Upper lobe of left lung (tissue), 6 donors: ENCODE measurements around the gene SBNO1. TPM values are rescaled to one million over a fixed set of nuclear protein-coding genes. Genes with fewer than 3 reads are reported as not detected.
"Not testable (repeated sequence)": the region's sequence is repeated elsewhere in the genome, so short reads cannot be mapped to it uniquely, and the experiment has no call there.

Experiments used
- ATAC-seq, 2 donors: fragments of 200-7000 bp; cut with Tn5 transposase; one replicate each; pipeline ENCODE4 v1.9.1; 2022; ENCODE audit warnings: mild to moderate bottlenecking in 2 of 2, moderate library complexity in 2 of 2; ENCODE audit not compliant: low FRiP score in 2 of 2
- DNase-seq, 2 donors: peaks; one replicate each; pipeline ENCODE4 v3.0.0-alpha.2; 2019 to 2020
- H3K27ac ChIP-seq, 4 donors: fragments of 200-600 bp; sonication (generic); one replicate each; pipeline ENCODE4 v1.5.1; 2016 to 2019
- H3K27me3 ChIP-seq, 4 donors: fragments of 200-600 bp; sonication (generic); one replicate each; pipeline ENCODE4 v1.5.1; 2017 to 2019
- H3K36me3 ChIP-seq, 4 donors: fragments of 200-600 bp; sonication (generic); one replicate each; pipeline ENCODE4 v1.5.1; 2016 to 2019
- H3K4me1 ChIP-seq, 4 donors: fragments of 200-600 bp; sonication (generic); one replicate each; pipeline ENCODE4 v1.5.1; 2018 to 2019
- H3K4me3 ChIP-seq, 4 donors: fragments of 200-600 bp; sonication (generic); one replicate each; pipeline ENCODE4 v1.5.1; 2017 to 2019; ENCODE audit warnings: mild to moderate bottlenecking in 2 of 4, moderate library complexity in 1 of 4
- H3K9me3 ChIP-seq, 4 donors: fragments of 200-600 bp; sonication (generic); one replicate each; pipeline ENCODE4 v1.5.1; 2018 to 2019
- CTCF ChIP-seq, 6 experiments: fragments of 450-650 bp in 4 of 6; fragments of 200-600 bp in 2 of 6; sonication (generic) in 2 of 6; IDR thresholded peaks; one replicate each; pipeline ENCODE4 v1.5.1; 2016 to 2019; ENCODE audit warnings: antibody characterized with exemption in 6 of 6
- EP300 ChIP-seq, 4 donors: sonication (generic); formaldehyde crosslinking; IDR thresholded peaks; one replicate each; pipeline ENCODE4 v1.5.1; 2017; ENCODE audit warnings: antibody characterized with exemption in 4 of 4, control low read depth in 2 of 4
- POLR2A ChIP-seq, 4 donors: fragments of 450-650 bp; IDR thresholded peaks; one replicate each; pipeline ENCODE4 v1.5.1; 2016 to 2017; ENCODE audit warnings: antibody characterized with exemption in 4 of 4, mild to moderate bottlenecking in 2 of 4
- POLR2AphosphoS5 ChIP-seq, 2 donors: sonication (generic); formaldehyde crosslinking; IDR thresholded peaks; one replicate each; pipeline ENCODE4 v1.5.1; 2017; ENCODE audit warnings: antibody characterized with exemption in 2 of 2
- whole genome bisulfite sequencing, 2 donors: methylation state at CpG; one replicate each; pipeline ENCODE4 v1.1.5; 2017 to 2018; 5-methylcytosine and 5-hydroxymethylcytosine counted together
- total RNA-seq, 6 donors: library from RNA; depleted of rRNA in 4 of 6; stranded (reverse); fragments of >200 nt in 4 of 6; gene quantifications; one replicate each; pipeline versions ENCODE4 v1.1.0 to v1.2.1, GENCODE V29; 2016 to 2021
- donor health status: DM: no; HTN: no; CAD: no; lungs with moderate emphysema.
- donor health status: DM: no; HTN: yes; CAD: no; lungs with severe emphysema.

Gene SBNO1
- total RNA-seq, 6 donors from 2014 or later: 7.5 to 25.2 (median 20.3) TPM

- no peak overlapping the region for H3K4me3 ChIP-seq
- TF ChIP-seq POLR2AphosphoS5 (IDR thresholded peaks at IDR 0.05) (no peak), EP300 (IDR thresholded peaks at IDR 0.05) (no peak), POLR2A (IDR thresholded peaks at IDR 0.05) (no peak), CTCF (IDR thresholded peaks at IDR 0.05) (no peak)
These were observed 18.0 kb upstream of the SBNO1 start for GRCh38 chr12:123382684-123383083.

DNA sequence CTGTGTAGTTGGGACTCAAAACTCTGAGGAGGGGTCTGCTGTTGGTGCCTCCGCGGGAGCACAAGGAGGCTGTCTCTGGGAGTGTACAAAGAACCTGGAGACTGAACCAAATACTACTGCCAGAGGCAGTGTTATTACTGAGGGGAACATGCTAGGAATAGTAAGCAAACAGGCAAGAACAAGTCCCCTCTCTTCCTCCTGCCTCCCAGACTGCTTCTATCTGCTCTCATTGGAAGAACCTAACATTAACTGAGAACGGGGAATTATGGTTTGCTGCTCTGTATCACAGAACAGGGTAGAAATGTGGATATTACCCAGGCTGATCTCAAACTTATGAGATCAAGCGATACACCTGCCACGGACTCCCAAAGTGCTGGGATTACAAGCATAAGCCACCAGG, 14.7 kb upstream of the SBNO1 start:
- ATAC-seq: no peak
- H3K4me1 ChIP-seq: peaks cover 0 to 8% (median under 1%) of the 10 kb centered on the region in 4 donors
- no peak overlapping the region for H3K4me3 ChIP-seq
- 81 to 82% methylated on average over 5 of the region's 5 CpGs for WGBS, 2 donors
- no peaks in the 10 kb centered on the region for H3K36me3 ChIP-seq
- TF ChIP-seq POLR2AphosphoS5 (IDR thresholded peaks at IDR 0.05): no peak
- TF ChIP-seq POLR2A (IDR thresholded peaks at IDR 0.05): no peak
- no peak for TF ChIP-seq CTCF (IDR thresholded peaks at IDR 0.05)
- no peak for TF ChIP-seq EP300 (IDR thresholded peaks at IDR 0.05)
- H3K27me3 ChIP-seq: no peaks in the 10 kb centered on the region
- DNase-seq: no peak
- H3K27ac ChIP-seq: no peak overlapping the region
- H3K9me3 ChIP-seq: no peaks in the 10 kb centered on the region

More at GRCh38 chr12:123382684-123383083, 18.0 kb upstream of the SBNO1 start:
- Histone ChIP-seq H3K27me3 (no peaks in the 10 kb centered on the region), H3K4me1 (peaks cover 10 to 24% (median 12%) of the 10 kb centered on the region in 4 donors), H3K27ac (peak overlapping the region in 1 of 4 donors; percentile 92), H3K36me3 (no peaks in the 10 kb centered on the region), H3K9me3 (no peaks in the 10 kb centered on the region)
- no peak for DNase-seq
- WGBS, 2 donors: 94 to 96% methylated on average over 14 of the region's 14 CpGs
- ATAC-seq: no peak

- DNase-seq, H3K4me3 ChIP-seq, ATAC-seq, H3K4me1 ChIP-seq, H3K36me3 ChIP-seq, H3K27ac ChIP-seq, H3K27me3 ChIP-seq, H3K9me3 ChIP-seq: not testable (repeated sequence)
- 71 to 78% methylated on average over 5 of the region's 5 CpGs for WGBS, 2 donors
These were observed 7.8 kb upstream of the SBNO1 start for GRCh38 chr12:123372415-123372814.

GRCh38 chr12:123371667-123372368, 7.2 kb upstream of the SBNO1 start:
- not testable (repeated sequence) for H3K27ac ChIP-seq, H3K4me1 ChIP-seq
- 89 to 93% methylated on average over 31 to 47 of the region's 48 CpGs for WGBS, 2 donors

DNA sequence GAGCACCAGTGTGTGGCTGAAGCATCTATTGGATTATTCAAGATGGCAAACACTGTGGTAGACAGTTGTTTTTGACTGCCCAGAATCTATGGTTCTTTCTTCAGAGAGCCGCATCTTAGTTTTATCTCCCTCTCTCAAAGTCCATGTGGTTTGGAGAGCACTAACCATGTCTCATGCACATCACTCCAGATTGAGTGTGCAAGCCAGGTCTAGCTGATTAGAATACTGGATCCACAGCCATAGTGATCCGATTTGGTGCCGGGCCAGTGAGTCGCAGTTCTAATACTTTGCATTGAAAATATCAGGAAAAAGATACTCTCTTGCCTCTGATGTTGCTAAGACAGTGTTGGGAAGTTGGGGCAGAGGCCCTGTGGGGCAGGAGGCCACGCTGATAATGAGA, 4.6 kb upstream of the SBNO1 start:
- TF ChIP-seq CTCF (IDR thresholded peaks at IDR 0.05) (no peak), EP300 (IDR thresholded peaks at IDR 0.05) (no peak), POLR2AphosphoS5 (IDR thresholded peaks at IDR 0.05) (no peak), POLR2A (IDR thresholded peaks at IDR 0.05) (no peak)
- Histone ChIP-seq H3K36me3 (no peaks in the 10 kb centered on the region), H3K27me3 (no peaks in the 10 kb centered on the region), H3K4me3 (no peak overlapping the region), H3K4me1 (peaks cover 6 to 9% (median 6%) of the 10 kb centered on the region in 4 donors), H3K27ac (no peak overlapping the region), H3K9me3 (no peaks in the 10 kb centered on the region)
- ATAC-seq (no peak), DNase-seq (no peak)
- 96 to 100% methylated on average over 5 of the region's 5 CpGs for WGBS, 2 donors

More at GRCh38 chr12:123371667-123372368, 7.2 kb upstream of the SBNO1 start:
- H3K9me3 ChIP-seq, ATAC-seq, H3K36me3 ChIP-seq, H3K4me3 ChIP-seq, H3K27me3 ChIP-seq: not testable (repeated sequence)
- peak in 1 of 2 donors; percentile 76 for DNase-seq

GRCh38 chr12:123368431-123368830, 3.8 kb upstream of the SBNO1 start:
- not testable (repeated sequence) for H3K4me3 ChIP-seq, H3K27ac ChIP-seq, H3K9me3 ChIP-seq, DNase-seq, H3K27me3 ChIP-seq, ATAC-seq, H3K36me3 ChIP-seq
- peaks cover 6 to 15% (median 7%) of the 10 kb centered on the region in 4 donors for H3K4me1 ChIP-seq
- WGBS, 2 donors: 94 to 96% methylated on average over 7 of the region's 7 CpGs
